Parathyroid adenoma (tissue), 2 donors: ENCODE measurements around the gene CBLB.
"Not testable (repeated sequence)": the region's sequence is repeated elsewhere in the genome, so short reads cannot be mapped to it uniquely, and the experiment has no call there.

Source experiments
- H2AFZ ChIP-seq: fragments of 300-600 bp; sonication (generic); one replicate; pipeline ENCODE4 v1.7.0; 2017; ENCODE audit warnings: antibody characterized with exemption, mild to moderate bottlenecking
- H3K27ac ChIP-seq: fragments of 300-600 bp; sonication (generic); one replicate; pipeline ENCODE4 v1.7.0; 2017
- H3K27me3 ChIP-seq: fragments of 300-600 bp; sonication (generic); one replicate; pipeline ENCODE4 v1.7.0; 2017; ENCODE audit warnings: low read length; ENCODE audit not compliant: control insufficient read depth, insufficient read depth
- H3K36me3 ChIP-seq: fragments of 300-600 bp; sonication (generic); one replicate; pipeline ENCODE4 v1.7.0; 2017; ENCODE audit warnings: low read length; ENCODE audit not compliant: control insufficient read depth, insufficient read depth
- H3K4me1 ChIP-seq: fragments of 300-600 bp; sonication (generic); one replicate; pipeline ENCODE4 v1.7.0; 2017; ENCODE audit warnings: control low read depth
- H3K4me2 ChIP-seq: fragments of 300-600 bp; sonication (generic); one replicate; pipeline ENCODE4 v1.7.0; 2017; ENCODE audit warnings: low read length
- H3K4me3 ChIP-seq: fragments of 300-600 bp; sonication (generic); one replicate; pipeline ENCODE4 v1.7.0; 2017; ENCODE audit warnings: low read depth, low read length
- H3K79me2 ChIP-seq: fragments of 300-600 bp; sonication (generic); one replicate; pipeline ENCODE4 v1.7.0; 2017; ENCODE audit warnings: control low read depth
- H3K9ac ChIP-seq: fragments of 300-600 bp; sonication (generic); one replicate; pipeline ENCODE4 v1.7.0; 2017; ENCODE audit warnings: mild to moderate bottlenecking
- H3K9me3 ChIP-seq: fragments of 300-600 bp; sonication (generic); one replicate; pipeline ENCODE4 v1.7.0; 2017; ENCODE audit warnings: low read length; ENCODE audit not compliant: control insufficient read depth
- CTCF ChIP-seq: fragments of 300-600 bp; sonication (generic); IDR thresholded peaks from one replicate; pipeline ENCODE4 v1.7.0; 2017; ENCODE audit warnings: antibody characterized with exemption, mild to moderate bottlenecking
- donor health status: primary hyperparathyroidism.

Gene CBLB

GRCh38 chr3:105763659-105764036, 105.2 kb downstream of the CBLB start:
- H3K36me3 ChIP-seq = no peaks in the 10 kb centered on the region
- no peaks in the 10 kb centered on the region for H3K4me1 ChIP-seq
- H3K4me2 ChIP-seq = no peak overlapping the region
- no peak overlapping the region for H3K4me3 ChIP-seq
- H3K9me3 ChIP-seq = no peaks in the 10 kb centered on the region
- no peak overlapping the region for H2AFZ ChIP-seq
- H3K27me3 ChIP-seq = no peaks in the 10 kb centered on the region
- peaks cover 5% of the 10 kb centered on the region for H3K79me2 ChIP-seq
- TF ChIP-seq CTCF = no peak
- H3K27ac ChIP-seq = no peak overlapping the region
- no peak overlapping the region for H3K9ac ChIP-seq

DNA sequence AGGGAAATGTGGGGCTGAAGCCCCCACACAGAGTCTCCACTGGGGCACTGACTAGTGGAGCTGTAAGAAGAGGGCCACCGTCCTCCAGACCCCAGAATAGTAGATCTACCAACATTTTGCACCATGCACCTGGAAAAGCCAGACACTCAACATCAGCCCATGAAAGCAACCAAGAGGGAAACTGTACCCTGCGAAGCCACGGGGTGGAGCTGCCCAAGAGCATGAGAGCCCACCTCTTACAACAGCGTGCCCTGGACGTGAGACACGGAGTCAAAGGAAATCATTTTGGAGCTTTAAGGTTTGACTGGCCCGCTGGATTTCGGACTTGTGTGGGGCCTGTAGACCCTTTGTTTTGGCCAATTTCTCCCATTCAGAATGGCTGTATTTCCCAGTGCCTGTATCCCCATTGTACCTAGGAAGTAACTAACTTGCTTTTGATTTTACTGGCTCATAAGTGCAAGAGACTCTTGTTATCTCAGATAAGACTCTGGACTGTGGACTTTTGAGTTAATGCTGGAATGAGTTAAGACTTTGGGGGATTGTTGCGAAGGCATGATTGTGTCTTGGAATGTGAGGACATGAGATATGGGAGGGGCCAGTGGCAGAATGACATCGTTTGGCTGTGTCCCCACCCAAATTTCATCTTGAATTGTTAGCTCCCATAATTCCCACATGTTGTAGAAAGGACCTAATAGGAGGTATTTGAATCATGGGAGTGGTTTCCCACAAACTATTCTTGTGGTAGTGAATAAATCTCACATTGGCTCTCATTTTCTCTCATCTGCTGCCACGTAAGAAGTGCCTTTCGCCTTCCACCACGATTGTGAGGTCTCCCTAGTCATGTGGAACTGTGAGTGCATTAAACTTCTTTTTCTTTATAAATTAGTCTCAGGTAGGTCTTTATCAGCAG, 105.8 kb downstream of the CBLB start:
- Histone ChIP-seq H3K9me3 (no peaks in the 10 kb centered on the region), H3K27me3 (no peaks in the 10 kb centered on the region), H3K4me2 (no peak overlapping the region), H3K27ac (no peak overlapping the region), H2AFZ (no peak overlapping the region), H3K36me3 (no peaks in the 10 kb centered on the region), H3K9ac (no peak overlapping the region), H3K4me1 (no peaks in the 10 kb centered on the region), H3K4me3 (no peak overlapping the region), H3K79me2 (peaks cover 2% of the 10 kb centered on the region)
- no peak for TF ChIP-seq CTCF

GRCh38 chr3:105762214-105762613, 106.6 kb downstream of the CBLB start:
- H3K4me3 ChIP-seq, H3K27ac ChIP-seq, H3K9ac ChIP-seq, H3K4me1 ChIP-seq, H3K9me3 ChIP-seq, H3K36me3 ChIP-seq, H3K27me3 ChIP-seq, H3K79me2 ChIP-seq, H3K4me2 ChIP-seq, H2AFZ ChIP-seq: not testable (repeated sequence)

- no peaks in the 10 kb centered on the region for H3K4me1 ChIP-seq
- H3K79me2 ChIP-seq = peaks cover 2% of the 10 kb centered on the region
- H3K36me3 ChIP-seq = no peaks in the 10 kb centered on the region
- H2AFZ ChIP-seq = no peak overlapping the region
- no peak overlapping the region for H3K4me2 ChIP-seq
- H3K9me3 ChIP-seq = no peaks in the 10 kb centered on the region
- H3K4me3 ChIP-seq = no peak overlapping the region
- H3K27me3 ChIP-seq = no peaks in the 10 kb centered on the region
- no peak for TF ChIP-seq CTCF
- no peak overlapping the region for H3K9ac ChIP-seq
- no peak overlapping the region for H3K27ac ChIP-seq
Measured at GRCh38 chr3:105759442-105760078, 109.3 kb downstream of the CBLB start.

- no peaks in the 10 kb centered on the region for H3K9me3 ChIP-seq
- no peak overlapping the region for H3K4me3 ChIP-seq
- no peak overlapping the region for H3K27ac ChIP-seq
- peaks cover 2% of the 10 kb centered on the region for H3K79me2 ChIP-seq
- no peaks in the 10 kb centered on the region for H3K36me3 ChIP-seq
- H3K4me2 ChIP-seq = no peak overlapping the region
- H3K27me3 ChIP-seq = no peaks in the 10 kb centered on the region
- H3K9ac ChIP-seq = no peak overlapping the region
- no peaks in the 10 kb centered on the region for H3K4me1 ChIP-seq
- no peak for TF ChIP-seq CTCF
- H2AFZ ChIP-seq = no peak overlapping the region
Measured at GRCh38 chr3:105758451-105758850, 110.4 kb downstream of the CBLB start.
